GM13976 (cell line): ENCODE measurements around the gene MTMR3.

Experiments
- DNase-seq: peaks from one replicate; pipeline ENCODE4 v3.0.0; 2012; ENCODE audit warnings: low spot score
- in situ Hi-C: fragments of 300-500 bp; cut with MboI; formaldehyde crosslinking; loops from one replicate; pipeline ENCODE4 v1.12.0; 2022; ENCODE audit warnings: low sequenced_read_pairs, mixed read lengths, inconsistent platforms; ENCODE audit not compliant: unreplicated experiment
- TF ChIP-seq, protein P1 (sequence below): IDR thresholded peaks from 2 replicates; pipeline ENCODE4 v1.5.1; 2012; ENCODE audit warnings: borderline replicate concordance, mild to moderate bottlenecking; ENCODE audit not compliant: insufficient read depth; ENCODE audit errors: extremely low read depth, missing control alignments, control extremely low read depth

Gene MTMR3

DNA sequence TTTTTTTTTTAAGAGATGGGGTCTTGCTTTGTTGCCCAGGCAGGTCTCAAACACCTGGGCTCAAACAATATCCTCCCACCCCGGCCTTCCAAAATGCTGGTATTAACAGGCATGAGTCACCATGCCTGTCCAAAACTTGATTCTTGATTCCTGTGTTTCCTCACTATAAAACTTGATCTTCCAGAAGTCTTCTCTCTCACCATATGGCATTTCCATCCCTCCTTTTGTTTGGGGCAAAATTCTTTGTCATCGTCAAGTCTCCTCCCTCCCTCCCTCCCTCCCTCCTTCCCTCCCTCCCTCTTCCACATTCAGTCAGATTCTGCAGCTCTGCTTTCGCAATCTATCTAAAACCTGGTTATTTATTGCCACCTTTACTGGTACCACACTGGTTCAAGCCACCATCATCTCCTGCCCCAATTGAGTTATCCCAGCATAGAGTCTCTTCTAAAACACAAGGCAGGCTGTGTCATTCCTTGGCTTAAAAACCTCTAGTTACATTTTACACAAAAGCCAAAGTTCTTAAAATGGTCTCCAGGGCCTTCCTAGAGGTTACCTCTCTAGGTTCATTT is 132.3 kb downstream of the MTMR3 start:
- no peak for DNase-seq

DNA sequence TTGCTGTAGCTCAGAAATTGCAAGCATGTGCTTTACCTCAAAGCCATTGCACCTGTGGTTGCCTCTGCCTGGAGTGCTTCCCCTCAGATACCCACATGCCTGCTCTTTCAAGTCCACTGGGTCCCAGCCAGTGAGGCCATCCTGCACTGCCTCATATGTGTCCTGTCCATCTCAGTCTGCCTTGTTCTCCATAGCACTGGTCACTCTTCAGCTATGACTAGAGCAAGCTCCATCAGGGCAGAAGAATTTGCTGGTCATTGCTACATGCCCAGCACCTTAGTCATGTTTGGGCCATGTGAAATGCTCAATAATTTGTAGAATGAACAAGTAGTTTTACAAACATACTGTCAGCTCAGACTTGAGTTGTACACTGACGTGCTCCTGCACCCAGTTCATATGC is 132.9 kb downstream of the MTMR3 start:
- TF ChIP-seq, protein P1, sequence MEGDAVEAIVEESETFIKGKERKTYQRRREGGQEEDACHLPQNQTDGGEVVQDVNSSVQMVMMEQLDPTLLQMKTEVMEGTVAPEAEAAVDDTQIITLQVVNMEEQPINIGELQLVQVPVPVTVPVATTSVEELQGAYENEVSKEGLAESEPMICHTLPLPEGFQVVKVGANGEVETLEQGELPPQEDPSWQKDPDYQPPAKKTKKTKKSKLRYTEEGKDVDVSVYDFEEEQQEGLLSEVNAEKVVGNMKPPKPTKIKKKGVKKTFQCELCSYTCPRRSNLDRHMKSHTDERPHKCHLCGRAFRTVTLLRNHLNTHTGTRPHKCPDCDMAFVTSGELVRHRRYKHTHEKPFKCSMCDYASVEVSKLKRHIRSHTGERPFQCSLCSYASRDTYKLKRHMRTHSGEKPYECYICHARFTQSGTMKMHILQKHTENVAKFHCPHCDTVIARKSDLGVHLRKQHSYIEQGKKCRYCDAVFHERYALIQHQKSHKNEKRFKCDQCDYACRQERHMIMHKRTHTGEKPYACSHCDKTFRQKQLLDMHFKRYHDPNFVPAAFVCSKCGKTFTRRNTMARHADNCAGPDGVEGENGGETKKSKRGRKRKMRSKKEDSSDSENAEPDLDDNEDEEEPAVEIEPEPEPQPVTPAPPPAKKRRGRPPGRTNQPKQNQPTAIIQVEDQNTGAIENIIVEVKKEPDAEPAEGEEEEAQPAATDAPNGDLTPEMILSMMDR = no peak
- no peak for DNase-seq
- in situ Hi-C loops = loop anchor here (25.0 kb wide), 1 partner anchor 379 kb away; no protein-coding TSS in a partner anchor

More for the DNA sequence above, 132.3 kb downstream of the MTMR3 start:
- TF ChIP-seq, protein P1 = no peak
- in situ Hi-C loops = loop anchor here (25.0 kb wide), 1 partner anchor 378 kb away; no protein-coding TSS in a partner anchor

DNA sequence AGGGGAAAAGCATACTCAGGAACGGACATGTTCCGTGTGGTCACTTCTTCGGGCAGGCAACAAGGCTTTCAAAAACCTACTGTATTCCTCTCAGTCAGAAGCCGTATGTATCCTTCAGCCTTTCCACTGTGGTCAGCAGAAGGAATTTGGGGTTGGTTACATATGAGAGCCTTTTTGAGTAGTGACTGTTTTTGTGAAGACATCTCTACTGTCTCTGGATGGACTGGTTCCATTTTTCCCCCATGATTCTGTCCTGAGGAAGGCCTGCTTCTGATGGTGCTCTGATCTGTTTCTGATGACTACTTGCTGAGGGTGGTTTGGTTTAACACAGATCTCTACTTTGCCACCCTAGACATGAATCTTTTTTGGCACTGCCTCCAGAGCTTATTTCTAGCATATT is 133.6 kb downstream of the MTMR3 start:
- in situ Hi-C loops = loop anchor here (25.0 kb wide), 1 partner anchor 379 kb away; no protein-coding TSS in a partner anchor
- TF ChIP-seq, protein P1 = no peak
- DNase-seq = no peak

DNA sequence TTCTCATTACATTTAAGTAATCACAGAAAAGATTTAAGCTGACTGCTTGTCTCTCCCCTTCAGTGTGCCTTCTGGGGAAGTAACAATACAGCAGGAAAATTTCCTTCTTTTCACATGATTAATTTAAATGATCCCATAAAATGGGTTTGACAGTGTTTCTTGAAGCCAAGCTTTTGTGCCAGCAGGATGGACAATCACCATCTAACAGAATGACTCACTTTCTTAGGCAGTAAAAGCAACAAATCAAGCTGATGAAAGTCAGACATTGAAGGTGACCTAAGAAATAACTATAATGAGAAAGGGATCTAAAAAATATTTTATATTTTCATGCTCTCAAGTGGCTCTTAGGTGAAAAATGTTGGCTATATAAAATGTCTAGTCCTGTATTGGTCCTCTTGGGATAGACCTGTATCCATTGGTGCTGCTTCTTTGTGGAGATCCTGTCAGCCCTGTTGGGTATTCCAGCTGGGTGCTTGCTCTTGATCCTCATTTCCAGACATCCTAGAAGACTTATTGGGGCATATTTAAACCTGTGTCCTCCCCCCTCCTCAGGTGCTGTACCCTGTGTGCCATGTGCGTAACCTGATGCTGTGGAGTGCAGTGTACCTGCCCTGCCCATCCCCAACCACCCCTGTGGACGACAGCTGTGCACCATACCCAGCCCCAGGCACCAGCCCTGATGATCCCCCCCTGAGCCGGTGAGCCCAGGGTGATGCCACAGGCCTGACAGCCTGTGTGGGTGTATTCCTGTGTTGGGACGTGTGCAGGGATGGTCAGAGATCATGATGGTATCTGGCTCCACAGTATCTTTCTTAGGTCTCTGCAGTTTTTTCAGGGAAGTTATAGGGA is 134.6 kb downstream of the MTMR3 start:
- in situ Hi-C loops = loop anchor here (25.0 kb wide), 1 partner anchor 380 kb away; no protein-coding TSS in a partner anchor

DNA sequence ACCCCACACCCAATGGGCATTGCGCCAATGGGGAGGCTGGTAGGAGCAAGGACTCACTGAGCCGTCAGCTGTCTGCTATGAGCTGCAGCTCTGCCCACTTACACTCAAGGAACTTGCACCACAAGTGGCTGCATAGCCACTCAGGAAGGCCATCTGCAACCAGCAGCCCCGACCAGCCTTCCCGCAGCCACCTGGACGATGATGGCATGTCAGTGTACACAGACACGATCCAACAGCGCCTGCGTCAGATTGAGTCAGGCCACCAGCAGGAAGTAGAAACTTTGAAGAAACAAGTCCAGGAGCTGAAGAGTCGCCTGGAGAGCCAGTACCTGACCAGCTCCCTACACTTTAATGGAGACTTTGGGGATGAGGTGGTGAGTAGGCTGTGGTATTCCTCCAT is 137.5 kb downstream of the MTMR3 start:
- TF ChIP-seq, protein P1 = no peak

More for the DNA sequence above, 134.6 kb downstream of the MTMR3 start:
- TF ChIP-seq, protein P1 = no peak
- no peak for DNase-seq

DNA sequence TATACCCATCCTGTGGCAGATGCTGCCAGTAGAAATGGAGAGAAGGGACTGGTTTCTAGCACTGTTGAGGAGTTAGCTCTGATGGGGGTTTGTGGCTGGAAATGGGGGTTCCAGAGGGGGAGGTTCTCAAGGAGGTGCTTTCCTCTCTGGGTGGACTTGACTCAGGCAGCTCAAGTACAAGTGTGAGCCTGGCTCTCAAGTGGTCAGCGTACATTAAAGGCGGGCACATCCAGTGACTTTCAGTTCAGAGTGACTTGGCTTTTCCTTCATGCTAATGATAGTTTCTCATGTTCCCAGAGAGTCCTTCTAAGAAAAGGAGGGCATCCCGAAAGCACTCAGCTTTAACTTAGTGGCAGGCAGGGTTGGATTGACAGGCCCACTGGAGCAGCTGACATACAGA is 138.4 kb downstream of the MTMR3 start:
- DNase-seq = no peak
- in situ Hi-C loops = loop anchor here (25.0 kb wide), 1 partner anchor 384 kb away; no protein-coding TSS in a partner anchor
- TF ChIP-seq, protein P1 = no peak

More for the DNA sequence above, 137.5 kb downstream of the MTMR3 start:
- no peak for DNase-seq
- in situ Hi-C loops = loop anchor here (25.0 kb wide), 1 partner anchor 383 kb away; no protein-coding TSS in a partner anchor
